GM23338 (cell line): ENCODE data around the gene UNC93A. TPM values are rescaled to one million over a fixed set of nuclear protein-coding genes. Genes with fewer than 3 reads are reported as not detected.

Experiments used
- ATAC-seq: fragments of 200-7000 bp; cut with Tn5 transposase; 3 replicates; pipeline ENCODE4 v1.9.1; 2020
- DNase-seq: peaks from one replicate; pipeline ENCODE4 v3.0.0-alpha.2; 2015; ENCODE audit warnings: low spot score
- H2AFZ ChIP-seq: fragments of 200-600 bp; sonication (generic); 2 replicates; pipeline ENCODE4 v1.8.0; 2016; ENCODE audit warnings: antibody characterized with exemption, mild to moderate bottlenecking, moderate library complexity
- H3F3A ChIP-seq: fragments of 200-600 bp; sonication (generic); replicated peaks from 2 replicates; pipeline ENCODE4 v1.8.0; 2017; ENCODE audit warnings: antibody characterized with exemption, mixed run types, low read depth
- H3K27ac ChIP-seq: fragments of 200-600 bp; sonication (generic); 2 replicates; pipeline ENCODE4 v1.6.1; 2016; ENCODE audit warnings: low read depth
- H3K27me3 ChIP-seq: fragments of 200-600 bp; sonication (generic); 2 replicates; pipeline ENCODE4 v1.8.0; 2016; ENCODE audit warnings: mild to moderate bottlenecking, mixed run types, moderate library complexity; ENCODE audit not compliant: insufficient read depth
- H3K36me3 ChIP-seq: fragments of 200-600 bp; sonication (generic); 2 replicates; pipeline ENCODE4 v1.8.0; 2016; ENCODE audit warnings: mild to moderate bottlenecking; ENCODE audit not compliant: insufficient read depth
- H3K4me1 ChIP-seq: fragments of 200-600 bp; sonication (generic); 2 replicates; pipeline ENCODE4 v1.8.0; 2016; ENCODE audit warnings: mild to moderate bottlenecking, moderate library complexity; ENCODE audit not compliant: insufficient read depth
- H3K4me2 ChIP-seq: fragments of 200-600 bp; sonication (generic); 2 replicates; pipeline ENCODE4 v1.7.1; 2017; ENCODE audit warnings: mixed run types
- H3K4me3 ChIP-seq: fragments of 200-600 bp; sonication (generic); 2 replicates; pipeline ENCODE4 v1.6.1; 2016; ENCODE audit warnings: mixed run types
- H3K79me2 ChIP-seq: fragments of 200-600 bp; sonication (generic); replicated peaks from 2 replicates; pipeline ENCODE4 v1.8.0; 2017; ENCODE audit warnings: mild to moderate bottlenecking; ENCODE audit not compliant: insufficient read depth
- H3K9me2 ChIP-seq: fragments of 200-600 bp; sonication (generic); 2 replicates; pipeline ENCODE4 v1.8.0; 2017; ENCODE audit not compliant: insufficient read depth
- H4K20me1 ChIP-seq: fragments of 200-600 bp; sonication (generic); replicated peaks from 2 replicates; pipeline ENCODE4 v1.8.0; 2017; ENCODE audit warnings: mild to moderate bottlenecking; ENCODE audit not compliant: insufficient read depth
- H3K27ac Mint-ChIP-seq: 2 replicates; pipeline ENCODE4 v1.8.0; 2020; ENCODE audit warnings: inconsistent platforms, mild to moderate bottlenecking, moderate library complexity, mixed read lengths
- H3K27me3 Mint-ChIP-seq: 3 replicates; pipeline ENCODE4 v1.8.0; 2022; ENCODE audit warnings: low read depth, mild to moderate bottlenecking, moderate library complexity, mixed read lengths, inconsistent platforms; ENCODE audit not compliant: insufficient read depth, poor library complexity
- H3K36me3 Mint-ChIP-seq: 3 replicates; pipeline ENCODE4 v1.8.0; 2021; ENCODE audit warnings: low read depth, mild to moderate bottlenecking, inconsistent platforms, moderate library complexity, mixed read lengths
- H3K4me1 Mint-ChIP-seq: 3 replicates; pipeline ENCODE4 v1.8.0; 2020; ENCODE audit warnings: mild to moderate bottlenecking, inconsistent platforms, mixed read lengths
- H3K4me3 Mint-ChIP-seq: 3 replicates; pipeline ENCODE4 v1.8.0; 2021; ENCODE audit warnings: moderate library complexity, mild to moderate bottlenecking, inconsistent platforms, mixed read lengths
- H3K9me3 Mint-ChIP-seq: 3 replicates; pipeline ENCODE4 v1.8.0; 2020; ENCODE audit warnings: moderate library complexity, mild to moderate bottlenecking, inconsistent platforms, mixed read lengths
- CTCF ChIP-seq, 2 experiments: fragments of 200-600 bp in 1 of 2; sonication (generic) in 1 of 2; conservative IDR thresholded peaks; 2 replicates each; pipeline versions ENCODE4 v1.5.1 to v1.6.1; 2016 to 2017; ENCODE audit warnings: antibody characterized with exemption in 2 of 2, low read depth in 2 of 2, mild to moderate bottlenecking in 2 of 2, moderate library complexity in 1 of 2
- EZH2phosphoT487 ChIP-seq: fragments of 200-600 bp; sonication (generic); IDR thresholded peaks from one replicate; pipeline ENCODE4 v1.8.1; 2018; ENCODE audit warnings: antibody characterized with exemption; ENCODE audit not compliant: unreplicated experiment
- JUNB ChIP-seq: IDR thresholded peaks from one replicate; pipeline ENCODE4 v1.6.1; 2016; ENCODE audit warnings: antibody characterized with exemption; ENCODE audit not compliant: unreplicated experiment
- NANOG ChIP-seq: IDR thresholded peaks from 2 replicates; pipeline ENCODE4 v1.6.1; 2016; ENCODE audit warnings: antibody characterized with exemption, borderline replicate concordance
- STAT1 ChIP-seq: IDR thresholded peaks from one replicate; pipeline ENCODE4 v1.6.1; 2016; ENCODE audit warnings: antibody characterized with exemption; ENCODE audit not compliant: unreplicated experiment
- ZNF114 ChIP-seq: fragments of 250-450 bp; sonication (Bioruptor Pico); IDR thresholded peaks from 2 replicates; pipeline ENCODE4 v1.5.0; 2020; ENCODE audit warnings: mild to moderate bottlenecking, moderate library complexity
- ZNF331 ChIP-seq: fragments of 250-450 bp; sonication (Bioruptor Pico); IDR thresholded peaks from 2 replicates; pipeline ENCODE4 v1.5.0; 2020; ENCODE audit warnings: low read depth, mild to moderate bottlenecking, moderate library complexity
- polyA plus RNA-seq: library from polyadenylated mRNA; unstranded; fragments of >200 nt; fragmentation: Nextera tagmentation; extraction: Ambion mirVana; gene quantifications from 2 replicates; pipeline ENCODE4 v1.2.1, GENCODE V29; 2016
- total RNA-seq: library from RNA; depleted of rRNA; stranded (reverse); fragments of >200 nt; shearing (Covaris generic); gene quantifications from 2 replicates; pipeline ENCODE4 v1.2.3, GENCODE V29; 2014
- TF ChIP-seq, protein P1 (sequence below): fragments of 250-450 bp; sonication (Bioruptor Pico); IDR thresholded peaks from 2 replicates; pipeline ENCODE4 v1.5.0; 2020; ENCODE audit warnings: mild to moderate bottlenecking, moderate library complexity

The UNC93A gene
- total and polyA plus RNA-seq, 2 experiments from 2014 or later, result 0.18 to 0.28 TPM

GRCh38 chr6:167272151-167272550 lies 19.0 kb upstream of the UNC93A start:
- Histone ChIP-seq H3K27me3 (no peaks in the 10 kb centered on the region), H3K4me1 (no peaks in the 10 kb centered on the region), H3K79me2 (no peaks in the 10 kb centered on the region), H3K27ac (no peak overlapping the region), H3K9me2 (peaks cover 14% of the 10 kb centered on the region; the same call in 1 of the 2 replicates), H3K36me3 (no peaks in the 10 kb centered on the region), H2AFZ (no peak overlapping the region), H3F3A (no peaks in the 10 kb centered on the region), H3K4me3 (no peak overlapping the region), H3K4me2 (no peak overlapping the region), H4K20me1 (no peaks in the 10 kb centered on the region)
- no peak for TF ChIP-seq JUNB
- TF ChIP-seq ZNF114 (CRISPR knock-in tag), result no peak
- TF ChIP-seq CTCF (conservative IDR thresholded peaks at IDR 0.05; ENCODE audit: low read depth in 2 of 2), result no peak
- TF ChIP-seq NANOG, result no peak
- no peak for TF ChIP-seq ZNF331 (CRISPR knock-in tag)
- TF ChIP-seq, protein P1, sequence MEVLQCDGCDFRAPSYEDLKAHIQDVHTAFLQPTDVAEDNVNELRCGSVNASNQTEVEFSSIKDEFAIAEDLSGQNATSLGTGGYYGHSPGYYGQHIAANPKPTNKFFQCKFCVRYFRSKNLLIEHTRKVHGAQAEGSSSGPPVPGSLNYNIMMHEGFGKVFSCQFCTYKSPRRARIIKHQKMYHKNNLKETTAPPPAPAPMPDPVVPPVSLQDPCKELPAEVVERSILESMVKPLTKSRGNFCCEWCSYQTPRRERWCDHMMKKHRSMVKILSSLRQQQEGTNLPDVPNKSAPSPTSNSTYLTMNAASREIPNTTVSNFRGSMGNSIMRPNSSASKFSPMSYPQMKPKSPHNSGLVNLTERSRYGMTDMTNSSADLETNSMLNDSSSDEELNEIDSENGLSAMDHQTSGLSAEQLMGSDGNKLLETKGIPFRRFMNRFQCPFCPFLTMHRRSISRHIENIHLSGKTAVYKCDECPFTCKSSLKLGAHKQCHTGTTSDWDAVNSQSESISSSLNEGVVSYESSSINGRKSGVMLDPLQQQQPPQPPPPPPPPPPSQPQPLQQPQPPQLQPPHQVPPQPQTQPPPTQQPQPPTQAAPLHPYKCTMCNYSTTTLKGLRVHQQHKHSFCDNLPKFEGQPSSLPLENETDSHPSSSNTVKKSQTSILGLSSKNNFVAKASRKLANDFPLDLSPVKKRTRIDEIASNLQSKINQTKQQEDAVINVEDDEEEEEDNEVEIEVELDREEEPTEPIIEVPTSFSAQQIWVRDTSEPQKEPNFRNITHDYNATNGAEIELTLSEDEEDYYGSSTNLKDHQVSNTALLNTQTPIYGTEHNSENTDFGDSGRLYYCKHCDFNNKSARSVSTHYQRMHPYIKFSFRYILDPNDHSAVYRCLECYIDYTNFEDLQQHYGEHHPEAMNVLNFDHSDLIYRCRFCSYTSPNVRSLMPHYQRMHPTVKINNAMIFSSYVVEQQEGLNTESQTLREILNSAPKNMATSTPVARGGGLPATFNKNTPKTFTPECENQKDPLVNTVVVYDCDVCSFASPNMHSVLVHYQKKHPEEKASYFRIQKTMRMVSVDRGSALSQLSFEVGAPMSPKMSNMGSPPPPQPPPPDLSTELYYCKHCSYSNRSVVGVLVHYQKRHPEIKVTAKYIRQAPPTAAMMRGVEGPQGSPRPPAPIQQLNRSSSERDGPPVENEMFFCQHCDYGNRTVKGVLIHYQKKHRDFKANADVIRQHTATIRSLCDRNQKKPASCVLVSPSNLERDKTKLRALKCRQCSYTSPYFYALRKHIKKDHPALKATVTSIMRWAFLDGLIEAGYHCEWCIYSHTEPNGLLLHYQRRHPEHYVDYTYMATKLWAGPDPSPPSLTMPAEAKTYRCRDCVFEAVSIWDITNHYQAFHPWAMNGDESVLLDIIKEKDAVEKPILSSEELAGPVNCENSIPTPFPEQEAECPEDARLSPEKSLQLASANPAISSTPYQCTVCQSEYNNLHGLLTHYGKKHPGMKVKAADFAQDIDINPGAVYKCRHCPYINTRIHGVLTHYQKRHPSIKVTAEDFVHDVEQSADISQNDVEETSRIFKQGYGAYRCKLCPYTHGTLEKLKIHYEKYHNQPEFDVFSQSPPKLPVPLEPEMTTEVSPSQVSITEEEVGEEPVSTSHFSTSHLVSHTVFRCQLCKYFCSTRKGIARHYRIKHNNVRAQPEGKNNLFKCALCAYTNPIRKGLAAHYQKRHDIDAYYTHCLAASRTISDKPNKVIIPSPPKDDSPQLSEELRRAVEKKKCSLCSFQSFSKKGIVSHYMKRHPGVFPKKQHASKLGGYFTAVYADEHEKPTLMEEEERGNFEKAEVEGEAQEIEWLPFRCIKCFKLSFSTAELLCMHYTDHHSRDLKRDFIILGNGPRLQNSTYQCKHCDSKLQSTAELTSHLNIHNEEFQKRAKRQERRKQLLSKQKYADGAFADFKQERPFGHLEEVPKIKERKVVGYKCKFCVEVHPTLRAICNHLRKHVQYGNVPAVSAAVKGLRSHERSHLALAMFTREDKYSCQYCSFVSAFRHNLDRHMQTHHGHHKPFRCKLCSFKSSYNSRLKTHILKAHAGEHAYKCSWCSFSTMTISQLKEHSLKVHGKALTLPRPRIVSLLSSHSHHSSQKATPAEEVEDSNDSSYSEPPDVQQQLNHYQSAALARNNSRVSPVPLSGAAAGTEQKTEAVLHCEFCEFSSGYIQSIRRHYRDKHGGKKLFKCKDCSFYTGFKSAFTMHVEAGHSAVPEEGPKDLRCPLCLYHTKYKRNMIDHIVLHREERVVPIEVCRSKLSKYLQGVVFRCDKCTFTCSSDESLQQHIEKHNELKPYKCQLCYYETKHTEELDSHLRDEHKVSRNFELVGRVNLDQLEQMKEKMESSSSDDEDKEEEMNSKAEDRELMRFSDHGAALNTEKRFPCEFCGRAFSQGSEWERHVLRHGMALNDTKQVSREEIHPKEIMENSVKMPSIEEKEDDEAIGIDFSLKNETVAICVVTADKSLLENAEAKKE (CRISPR knock-in tag), result no peak
- no peak for TF ChIP-seq EZH2phosphoT487
- TF ChIP-seq STAT1, result no peak
- H3K9me3 Mint-ChIP-seq, result no peaks in the 10 kb centered on the region
- no peaks in the 10 kb centered on the region; the same call in 2 of the 3 replicates for H3K36me3 Mint-ChIP-seq
- H3K4me3 Mint-ChIP-seq, result no peak overlapping the region
- DNase-seq (no peak), ATAC-seq (no peak)
- H3K27me3 Mint-ChIP-seq, result no peaks in the 10 kb centered on the region
- H3K27ac Mint-ChIP-seq, result no peak overlapping the region
- H3K4me1 Mint-ChIP-seq, result peaks cover 20% of the 10 kb centered on the region
